ENCODE measurements around the gene DAGLB.
"Not testable (repeated sequence)": the region's sequence is repeated elsewhere in the genome, so short reads cannot be mapped to it uniquely, and the experiment has no call there.

Gene DAGLB, protein sequence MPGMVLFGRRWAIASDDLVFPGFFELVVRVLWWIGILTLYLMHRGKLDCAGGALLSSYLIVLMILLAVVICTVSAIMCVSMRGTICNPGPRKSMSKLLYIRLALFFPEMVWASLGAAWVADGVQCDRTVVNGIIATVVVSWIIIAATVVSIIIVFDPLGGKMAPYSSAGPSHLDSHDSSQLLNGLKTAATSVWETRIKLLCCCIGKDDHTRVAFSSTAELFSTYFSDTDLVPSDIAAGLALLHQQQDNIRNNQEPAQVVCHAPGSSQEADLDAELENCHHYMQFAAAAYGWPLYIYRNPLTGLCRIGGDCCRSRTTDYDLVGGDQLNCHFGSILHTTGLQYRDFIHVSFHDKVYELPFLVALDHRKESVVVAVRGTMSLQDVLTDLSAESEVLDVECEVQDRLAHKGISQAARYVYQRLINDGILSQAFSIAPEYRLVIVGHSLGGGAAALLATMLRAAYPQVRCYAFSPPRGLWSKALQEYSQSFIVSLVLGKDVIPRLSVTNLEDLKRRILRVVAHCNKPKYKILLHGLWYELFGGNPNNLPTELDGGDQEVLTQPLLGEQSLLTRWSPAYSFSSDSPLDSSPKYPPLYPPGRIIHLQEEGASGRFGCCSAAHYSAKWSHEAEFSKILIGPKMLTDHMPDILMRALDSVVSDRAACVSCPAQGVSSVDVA

GRCh38 chr7:6447581-6448199 lies at the start of gene DAGLB:
TSS of gene DAGLB (minus strand) at chr7:6447954. CDS start at chr7:6447842, 112 bp downstream.
- DNase-seq: peak; percentile 81 to 92

DNA sequence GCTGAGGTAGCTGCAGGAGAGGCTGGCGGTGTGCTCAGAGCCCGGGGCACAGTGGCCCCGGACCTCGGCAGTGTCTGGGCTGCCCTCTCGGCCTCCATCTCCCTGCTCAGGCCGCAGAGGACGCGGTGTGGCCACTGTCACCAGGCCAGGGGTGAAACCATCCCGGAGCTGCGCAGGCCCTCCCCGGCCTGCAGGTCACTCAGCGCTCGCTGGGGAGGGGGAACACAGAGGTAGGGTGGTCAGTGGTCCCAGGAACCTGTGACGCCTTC lies 49.8 kb upstream of the DAGLB start:
- DNase-seq: no peak

GRCh38 chr7:6496842-6497636 lies 49.3 kb upstream of the DAGLB start:
- no peak for DNase-seq

- no peak for DNase-seq
Observed at GRCh38 chr7:6495597-6496262, 48.0 kb upstream of the DAGLB start.

GRCh38 chr7:6494365-6494764 lies 46.6 kb upstream of the DAGLB start:
- DNase-seq: no peak

DNA sequence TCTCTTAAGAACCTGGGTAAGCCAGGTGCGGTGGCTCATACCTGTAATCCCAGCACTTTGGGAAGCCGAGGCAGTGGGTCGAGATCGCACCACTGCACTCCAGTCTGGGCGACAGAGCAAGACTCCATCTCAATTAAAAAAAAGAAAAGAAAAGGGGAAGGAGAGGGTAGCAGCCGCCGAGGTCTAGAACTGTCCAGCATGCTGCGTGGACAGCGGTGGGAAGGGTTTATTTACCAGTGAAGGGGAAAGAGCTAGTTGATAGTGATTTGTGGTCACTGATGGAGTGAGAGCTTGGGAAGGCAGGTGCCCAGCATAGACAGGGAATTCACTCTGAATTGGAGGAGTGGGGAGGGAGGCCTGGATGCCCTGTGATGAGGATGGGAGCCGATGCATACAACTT lies 43.4 kb upstream of the DAGLB start:
- no peak for DNase-seq

DNA sequence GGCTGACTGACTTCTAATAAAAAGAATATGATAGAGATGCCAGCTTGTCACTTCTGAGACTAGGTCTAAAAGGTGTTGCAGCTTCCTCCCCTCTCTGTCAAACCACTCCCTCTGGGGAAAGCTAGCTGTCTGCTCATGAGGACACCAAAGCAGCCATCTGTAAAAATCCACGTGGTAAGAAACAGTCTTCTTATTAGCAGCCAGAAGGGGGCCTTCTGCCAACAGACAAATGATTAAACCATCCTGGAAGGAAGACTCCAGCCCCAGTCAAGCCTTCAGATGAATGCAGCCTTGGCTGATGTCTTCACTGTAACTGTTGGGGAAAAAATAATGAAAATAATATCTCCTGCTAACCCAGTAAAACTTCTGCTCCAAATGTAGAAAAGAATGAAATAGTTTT lies 41.9 kb upstream of the DAGLB start:
- DNase-seq: no peak

DNA sequence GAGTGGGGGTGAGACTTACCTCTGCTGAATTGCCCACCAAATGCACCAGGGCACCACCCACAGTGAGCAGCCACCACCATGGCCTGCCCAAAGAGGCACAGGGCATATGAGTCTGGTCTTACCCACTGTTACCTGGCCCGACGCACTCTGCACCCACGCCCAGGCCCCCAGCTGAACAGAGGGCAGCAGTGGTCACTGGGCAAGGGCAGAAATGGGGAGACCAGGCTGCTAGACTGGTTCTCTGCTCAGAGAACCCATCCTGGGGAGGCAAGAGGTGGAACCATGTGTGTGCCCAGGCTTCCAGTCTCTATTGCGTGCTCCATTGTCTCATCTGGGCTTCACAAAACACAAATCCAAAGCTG lies 39.4 kb upstream of the DAGLB start:
- DNase-seq: no peak

- no peak for DNase-seq
Observed at GRCh38 chr7:6486438-6487183, 38.9 kb upstream of the DAGLB start.

DNA sequence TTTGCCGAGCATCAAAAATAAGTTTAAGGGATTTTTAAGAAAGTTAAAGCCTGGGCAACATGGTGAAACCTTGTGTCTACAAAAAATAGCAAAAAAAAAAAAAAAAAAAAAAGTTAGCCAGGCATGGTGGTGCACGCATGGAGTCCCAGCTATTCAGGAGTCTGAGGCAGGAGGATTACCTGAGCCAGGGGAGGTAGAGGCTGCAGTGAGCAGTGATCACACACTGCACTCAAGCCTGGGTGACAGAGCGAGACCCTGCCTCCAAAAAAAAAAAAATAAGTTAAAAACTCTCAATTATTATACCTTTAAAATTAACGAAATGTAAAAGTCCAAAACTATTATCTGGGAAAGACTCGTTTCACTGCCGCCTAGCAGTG lies 35.0 kb upstream of the DAGLB start:
- no peak for DNase-seq

GRCh38 chr7:6482307-6482706 lies 34.6 kb upstream of the DAGLB start:
- DNase-seq: no peak

DNA sequence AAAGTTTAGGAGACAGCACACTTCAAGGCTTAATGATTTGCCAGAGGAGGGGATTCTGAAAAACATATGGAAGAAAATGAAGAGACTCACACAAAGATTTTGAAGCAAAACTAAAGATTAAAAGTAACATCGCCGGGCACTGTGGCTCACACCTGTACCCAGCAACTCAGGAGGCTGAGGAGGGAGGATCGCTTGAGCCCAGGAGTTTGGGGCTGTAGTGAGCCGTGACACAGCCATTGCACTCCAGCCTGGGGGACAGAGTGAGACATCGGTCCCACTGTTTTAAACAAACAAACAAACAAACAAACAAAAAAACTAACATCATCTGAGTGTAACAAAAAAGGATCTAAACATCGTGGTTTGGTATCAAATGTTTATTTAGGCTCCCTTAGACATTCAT lies 33.7 kb upstream of the DAGLB start:
- DNase-seq: no peak

GRCh38 chr7:6480323-6480660 lies 32.5 kb upstream of the DAGLB start:
- no peak for DNase-seq

GRCh38 chr7:6479067-6479466 lies 31.3 kb upstream of the DAGLB start:
- no peak for DNase-seq

GRCh38 chr7:6478186-6478585 lies 30.4 kb upstream of the DAGLB start:
- no peak for DNase-seq

DNA sequence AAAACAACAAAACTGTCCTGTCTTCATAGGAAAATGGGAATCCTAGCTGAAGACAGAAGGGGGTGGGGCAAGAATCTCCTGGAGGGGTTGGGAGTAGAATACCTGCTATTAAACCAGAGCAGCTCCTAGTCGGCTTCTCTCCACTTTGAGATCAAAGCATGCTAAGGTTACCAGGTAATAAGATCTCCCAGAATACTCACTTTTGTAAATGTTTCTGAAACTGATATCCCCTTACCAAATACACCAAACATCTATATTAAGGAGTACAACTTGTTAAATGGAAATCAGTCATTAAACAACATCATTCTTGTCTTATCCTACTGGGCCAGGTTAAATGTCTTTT lies 29.5 kb upstream of the DAGLB start:
- no peak for DNase-seq

GRCh38 chr7:6476596-6477317 lies 29.0 kb upstream of the DAGLB start:
- DNase-seq: no peak

GRCh38 chr7:6475433-6476186 lies 27.9 kb upstream of the DAGLB start:
- DNase-seq: no peak

GRCh38 chr7:6465862-6466261 lies 18.1 kb upstream of the DAGLB start:
- DNase-seq: no peak

- not testable (repeated sequence) for DNase-seq
Observed at GRCh38 chr7:6463609-6464008, 15.9 kb upstream of the DAGLB start.

DNA sequence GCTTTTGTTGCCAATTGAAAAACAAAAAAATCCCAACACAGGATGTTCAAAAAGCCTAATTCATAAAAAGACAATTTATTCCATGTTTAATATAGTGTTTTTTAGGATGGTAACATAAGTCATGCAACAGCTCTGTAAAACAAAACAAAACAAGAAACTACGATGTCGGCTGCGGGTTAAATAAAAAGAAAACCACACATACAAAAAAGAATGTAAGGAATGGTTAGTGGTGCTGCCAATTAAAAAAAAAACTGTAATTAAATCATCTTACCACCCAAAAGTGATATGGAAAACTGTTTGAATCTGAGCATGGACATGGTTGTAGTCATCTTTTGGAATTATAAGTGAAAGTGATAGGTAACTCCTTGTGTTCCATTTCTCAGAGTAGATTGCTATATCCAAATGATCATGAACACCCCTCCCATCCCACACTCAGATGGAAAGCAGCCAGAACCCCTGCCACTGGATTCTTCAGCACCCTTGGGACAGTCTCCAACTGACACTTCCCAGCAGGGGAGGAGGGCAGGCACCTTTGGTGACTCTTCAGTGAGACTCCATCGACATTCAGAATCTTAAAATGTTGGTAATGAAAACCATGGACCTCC lies 14.3 kb upstream of the DAGLB start:
- DNase-seq: no peak
